Measurements from ENCODE around the gene STXBP2. TPM values are rescaled to one million over a fixed set of nuclear protein-coding genes. Genes with fewer than 3 reads are reported as not detected.

Gene STXBP2
- total RNA-seq (2022; extraction: Qiagen RNA extraction; ENCODE audit: low read depth) = 26.8 to 46.6 TPM (median 39.2 TPM) in 5 replicates

DNA sequence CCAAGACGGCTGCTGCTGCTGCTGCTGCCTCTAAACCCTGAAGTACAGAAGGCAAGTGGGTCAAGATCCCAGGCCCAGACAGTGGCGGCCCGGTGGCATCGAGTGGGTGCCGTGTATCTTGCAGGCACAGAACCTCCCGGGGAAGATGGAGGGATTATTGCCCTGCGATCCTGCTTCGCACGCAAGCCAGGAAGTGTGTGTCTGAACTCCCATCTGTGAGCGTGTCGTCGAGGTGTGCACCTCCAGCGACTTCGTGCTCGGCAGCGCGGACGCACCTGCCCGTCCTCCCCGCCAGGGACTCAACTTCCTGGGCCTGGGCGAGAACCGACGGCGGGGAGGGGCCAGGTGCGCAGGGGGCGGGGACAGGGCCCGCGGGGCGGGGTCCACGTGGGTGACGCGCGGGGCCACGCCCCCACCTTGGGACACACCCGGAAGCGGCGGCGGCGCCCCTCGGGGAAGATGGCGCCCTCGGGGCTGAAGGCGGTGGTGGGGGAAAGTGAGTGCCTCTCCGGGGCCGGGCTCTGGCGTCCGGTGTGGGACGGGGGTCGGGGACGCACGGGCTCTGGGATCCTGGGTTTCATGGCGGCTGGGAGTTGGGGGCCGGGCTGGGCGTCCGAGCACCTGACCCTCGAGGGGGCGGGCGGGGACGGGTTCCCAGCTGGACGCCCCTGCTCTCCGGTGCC lies at the start of gene STXBP2:
TSS of gene STXBP2 (plus strand) at position 420 of the 683 bp plus-strand sequence. CDS start at position 460, 40 bp downstream.

DNA sequence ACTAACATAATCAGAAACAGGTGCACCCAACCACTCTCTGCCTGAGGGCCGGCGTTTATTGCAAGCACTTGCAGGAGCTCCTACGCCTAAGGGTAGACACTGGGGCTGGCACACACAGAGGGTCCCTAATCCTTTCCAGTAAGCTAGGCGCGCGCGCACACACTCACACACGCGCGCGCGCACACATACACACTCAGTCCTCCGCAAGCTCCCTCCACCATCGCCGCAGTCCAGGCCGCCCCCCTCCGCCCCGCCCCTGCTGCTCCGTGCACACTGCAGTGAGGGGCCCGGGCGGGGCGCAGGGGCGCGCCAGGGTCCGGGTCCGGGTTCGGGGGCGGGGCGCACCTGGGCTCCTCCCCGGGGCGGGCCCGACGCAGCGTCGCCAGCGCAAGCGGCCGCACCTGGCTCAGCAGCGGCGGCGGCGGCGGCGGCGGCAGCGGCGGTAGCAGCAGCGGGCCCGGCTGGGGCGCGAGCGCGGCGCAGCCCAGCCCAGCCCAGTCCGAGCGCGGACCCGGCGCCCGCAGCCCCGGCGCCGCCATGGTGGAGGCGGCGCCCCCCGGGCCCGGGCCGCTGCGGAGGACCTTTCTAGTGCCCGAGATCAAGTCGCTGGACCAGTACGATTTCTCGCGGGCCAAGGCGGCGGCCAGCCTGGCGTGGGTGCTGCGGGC lies 41.3 kb upstream of the STXBP2 start, which contains the start of gene CAMSAP3:
TSS of gene CAMSAP3 (plus strand) at position 398 of the 668 bp plus-strand sequence. CDS start at position 538, 140 bp downstream.

DNA sequence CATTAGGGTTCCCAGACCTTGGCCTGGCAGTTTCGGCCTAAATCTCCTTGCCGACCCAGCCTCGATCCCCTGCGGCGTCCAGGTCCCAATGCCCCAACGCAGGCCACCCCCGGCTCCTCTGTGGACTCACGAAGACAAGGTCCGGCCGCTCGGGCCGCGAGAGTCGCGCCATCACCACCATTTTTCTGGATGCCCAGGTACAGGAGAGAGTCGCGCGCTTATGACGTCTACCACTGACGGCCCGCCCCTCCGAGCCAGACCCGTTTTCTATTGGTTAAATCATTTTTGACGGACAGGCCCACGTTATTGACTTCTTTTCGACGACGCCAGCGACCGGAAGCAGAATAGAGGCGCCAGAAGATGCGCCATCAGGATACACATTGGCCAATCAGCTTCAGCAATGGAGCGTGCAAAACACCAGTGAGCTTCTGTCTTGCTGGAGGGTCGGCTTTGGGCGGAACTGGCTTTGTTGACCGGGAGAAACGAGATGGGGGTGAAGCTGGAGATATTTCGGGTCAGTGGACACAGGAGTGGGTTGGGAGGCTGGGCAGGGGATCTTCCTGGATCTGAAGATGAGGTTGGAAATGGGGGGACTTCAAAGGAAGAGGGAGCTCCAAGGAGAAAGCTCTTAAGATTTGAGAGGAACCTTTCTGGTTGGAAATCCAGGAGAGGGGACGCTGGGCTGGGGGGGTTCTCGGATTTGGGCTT lies 7.4 kb upstream of the STXBP2 start, which contains the start of the genes PET100 and XAB2:
TSS of gene PET100 (plus strand) at position 447 of the 708 bp plus-strand sequence. CDS start at position 488, 41 bp downstream.
TSS of gene XAB2 (minus strand) at position 199 of the 708 bp plus-strand sequence. CDS start at position 181, 18 bp downstream.

DNA sequence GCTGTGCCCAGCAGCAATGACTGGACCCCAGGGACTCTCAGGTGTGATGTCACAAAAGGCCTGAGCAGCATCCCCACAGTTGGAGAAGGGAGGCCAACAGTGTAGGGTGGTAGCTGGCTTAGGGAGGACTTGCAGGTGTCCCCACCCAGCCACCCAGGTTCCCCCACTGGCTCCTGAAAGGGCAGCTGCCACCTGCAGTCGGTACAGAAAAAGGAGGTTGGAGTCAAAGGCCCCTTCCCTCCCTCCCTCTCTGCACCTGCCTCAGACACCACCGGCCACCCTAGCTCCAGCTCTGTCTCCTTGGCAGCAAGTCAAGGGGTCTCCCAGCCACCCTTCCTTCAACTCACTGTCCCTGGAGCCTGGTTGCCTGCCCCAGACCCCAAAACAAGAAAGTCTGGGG lies 3.2 kb upstream of the STXBP2 start, which contains the start of gene PCP2:
TSS of gene PCP2 (minus strand) at position 22 of the 400 bp plus-strand sequence. CDS start 262 bp downstream, outside the sequence.

DNA sequence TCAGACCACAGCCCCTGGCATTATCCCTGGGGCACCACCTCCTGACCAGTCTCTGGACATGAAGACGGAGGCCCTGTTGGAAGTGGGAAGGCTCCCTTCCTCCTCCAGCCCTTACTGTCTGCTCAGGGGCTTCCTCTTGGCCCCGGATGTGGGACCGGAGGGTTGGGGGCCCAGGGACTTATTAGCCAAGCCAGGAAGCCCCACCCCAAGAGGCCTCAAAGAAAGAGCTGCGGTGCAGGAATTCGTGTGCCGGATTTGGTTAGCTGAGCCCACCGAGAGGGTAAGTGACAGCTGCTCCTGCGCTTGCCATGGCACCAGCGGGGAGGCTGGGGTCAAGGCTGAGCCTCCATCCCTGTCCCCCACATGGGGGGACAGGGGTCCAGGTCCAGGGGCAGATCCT lies 31.9 kb downstream of the STXBP2 start, which contains the start of gene RETN:
TSS of gene RETN (plus strand) at position 208 of the 400 bp plus-strand sequence. CDS start 278 bp downstream, outside the sequence.

DNA sequence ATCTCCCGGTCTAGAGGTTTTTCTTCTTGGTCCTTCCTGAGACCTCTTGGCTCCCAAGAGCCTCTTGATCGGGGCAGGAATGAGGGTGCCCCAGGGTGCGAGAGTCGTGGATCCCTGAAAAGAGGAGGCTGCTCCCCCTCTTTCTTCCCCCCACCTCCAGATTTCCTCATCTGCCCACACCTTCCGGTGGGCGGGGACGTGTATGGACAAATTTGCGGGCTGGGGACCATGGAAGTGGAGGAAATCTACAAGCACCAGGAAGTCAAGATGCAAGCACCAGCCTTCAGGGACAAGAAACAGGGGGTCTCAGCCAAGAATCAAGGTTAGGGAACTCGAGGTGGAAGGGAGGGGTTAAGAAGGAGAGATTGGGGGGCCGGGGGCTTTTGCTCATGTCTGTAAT lies 39.9 kb downstream of the STXBP2 start, which contains the start of gene MCEMP1:
TSS of gene MCEMP1 (plus strand) at position 237 of the 400 bp plus-strand sequence. CDS start at position 268, 31 bp downstream.

DNA sequence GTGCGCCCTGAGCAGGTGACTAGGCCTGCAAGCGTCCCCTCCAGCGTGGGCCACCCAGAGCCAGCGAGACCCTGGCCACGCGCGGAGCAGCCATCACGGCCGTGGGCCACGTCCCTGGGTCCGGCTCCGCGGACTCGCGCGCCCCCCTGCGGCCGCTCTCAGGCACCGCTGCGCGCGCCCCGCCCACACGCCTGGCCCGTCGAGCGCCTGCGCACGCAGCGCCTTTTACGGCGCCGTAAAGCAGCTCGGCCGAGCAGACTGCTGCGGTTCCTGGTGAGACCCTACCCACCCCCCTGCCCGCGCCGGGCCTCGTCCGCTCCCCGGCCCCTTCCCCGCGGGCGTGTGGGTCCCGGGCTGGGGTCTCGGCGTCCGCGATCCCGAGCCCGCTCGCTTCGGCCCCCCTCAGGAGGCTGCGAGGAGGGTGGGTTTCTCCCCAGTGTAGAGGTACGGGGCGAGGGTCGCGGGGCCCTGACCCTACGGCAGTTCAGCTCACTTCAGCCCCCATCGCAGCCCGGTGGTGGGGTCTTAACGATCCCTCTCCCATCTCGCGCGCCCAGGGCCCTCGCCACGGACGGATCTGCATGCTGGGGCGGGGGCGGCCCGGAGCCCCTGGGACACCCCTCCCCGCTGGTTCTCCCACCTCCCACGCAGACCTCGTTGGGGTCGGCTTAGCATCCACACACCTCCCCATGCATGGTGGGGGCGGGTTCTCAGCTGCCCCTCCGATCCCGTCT lies 43.9 kb downstream of the STXBP2 start, which contains the start of gene TRAPPC5:
TSS of gene TRAPPC5 (plus strand) at position 228 of the 734 bp plus-strand sequence. CDS start 1,421 bp downstream, outside the sequence.

Other genes starting within 250 kb of the STXBP2 start
- gene PEX11G, start 148.1 kb upstream of the STXBP2 start, total RNA-seq (2022; extraction: Qiagen RNA extraction; ENCODE audit: low read depth) = 1.6 to 2.7 TPM (median 2.1 TPM) in 5 replicates
- gene ZNF358, start 121.0 kb upstream of the STXBP2 start, total RNA-seq (2022; extraction: Qiagen RNA extraction; ENCODE audit: low read depth) = 10.7 to 21.1 TPM (median 17.4 TPM) in 5 replicates
- 6.6 to 14.2 TPM (median 13.6 TPM) in 5 replicates for gene MCOLN1, start 114.5 kb upstream of the STXBP2 start, total RNA-seq (2022; extraction: Qiagen RNA extraction; ENCODE audit: low read depth)
- 20.6 to 42.1 TPM (median 36.0 TPM) in 5 replicates for gene PNPLA6, start 101.4 kb upstream of the STXBP2 start, total RNA-seq (2022; extraction: Qiagen RNA extraction; ENCODE audit: low read depth)
- gene CAMSAP3, start 41.2 kb upstream of the STXBP2 start, total RNA-seq (2022; extraction: Qiagen RNA extraction; ENCODE audit: low read depth) = 2.4 to 6.9 TPM (median 4.3 TPM) in 5 replicates
- gene XAB2, start 7.6 kb upstream of the STXBP2 start, total RNA-seq (2022; extraction: Qiagen RNA extraction; ENCODE audit: low read depth) = 15.8 to 27.9 TPM (median 26.8 TPM) in 5 replicates
- 43.5 to 95.4 TPM (median 54.5 TPM) in 5 replicates for gene PET100, start 7.3 kb upstream of the STXBP2 start, total RNA-seq (2022; extraction: Qiagen RNA extraction; ENCODE audit: low read depth)
- gene PCP2, start 3.4 kb upstream of the STXBP2 start, total RNA-seq (2022; extraction: Qiagen RNA extraction; ENCODE audit: low read depth) = not detected in 5 replicates
- gene RETN, start 31.9 kb downstream of the STXBP2 start, total RNA-seq (2022; extraction: Qiagen RNA extraction; ENCODE audit: low read depth) = not detected in 5 replicates
- not detected in 5 replicates for gene MCEMP1, start 40.0 kb downstream of the STXBP2 start, total RNA-seq (2022; extraction: Qiagen RNA extraction; ENCODE audit: low read depth)
- gene TRAPPC5, start 43.7 kb downstream of the STXBP2 start, total RNA-seq (2022; extraction: Qiagen RNA extraction; ENCODE audit: low read depth) = 43.1 to 110 TPM (median 100 TPM) in 5 replicates
- gene FCER2, start 65.0 kb downstream of the STXBP2 start, total RNA-seq (2022; extraction: Qiagen RNA extraction; ENCODE audit: low read depth) = not detected in 5 replicates
- gene CLEC4G, start 95.0 kb downstream of the STXBP2 start, total RNA-seq (2022; extraction: Qiagen RNA extraction; ENCODE audit: low read depth) = not detected in 5 replicates
- not detected in 5 replicates for gene CD209, start 110.4 kb downstream of the STXBP2 start, total RNA-seq (2022; extraction: Qiagen RNA extraction; ENCODE audit: low read depth)
- not detected in 5 replicates for gene CLEC4M, start 126.1 kb downstream of the STXBP2 start, total RNA-seq (2022; extraction: Qiagen RNA extraction; ENCODE audit: low read depth)
- 1.0 to 2.1 TPM (median 2.0 TPM) in 5 replicates for gene EVI5L, start 193.1 kb downstream of the STXBP2 start, total RNA-seq (2022; extraction: Qiagen RNA extraction; ENCODE audit: low read depth)
- 0.17 to 0.59 TPM (median 0.28 TPM) in 5 replicates for gene PRR36, start 237.3 kb downstream of the STXBP2 start, total RNA-seq (2022; extraction: Qiagen RNA extraction; ENCODE audit: low read depth)

All from A549 treated with ZK216348 at 1 μM for 4 hours (cell line).